GM12878 (cell line): ENCODE results near the gene LRSAM1. TPM values are rescaled to one million over a fixed set of nuclear protein-coding genes. Genes with fewer than 3 reads are reported as not detected.

ENCODE experiments used
- ATAC-seq: fragments of 200-7000 bp; cut with Tn5 transposase; 3 replicates; pipeline ENCODE4 v1.9.1; 2020; ENCODE audit warnings: mild to moderate bottlenecking, moderate library complexity
- BruUV-seq: library from RNA; stranded (reverse); fragments of 400-500 nt; replicated peaks from 2 replicates; lab custom pipeline; 2021; lab: Mats Ljungman, UMichigan
- CTCF ChIA-PET: fragments of 300-600 bp; sonication (Branson Sonifier 250); formaldehyde crosslinking; extraction: SDS; loops from one replicate; lab custom pipeline; 2021; ENCODE audit warnings: inconsistent platforms; lab: Yijun Ruan, JAX
- POLR2A ChIA-PET: fragments of 350-600 bp; formaldehyde crosslinking; extraction: SDS; loops from one replicate; lab custom pipeline; 2021; ENCODE audit warnings: inconsistent platforms; lab: Charles Lee
- RAD21 ChIA-PET: fragments of 300-600 bp; sonication (Branson Sonifier 250); formaldehyde crosslinking; loops from one replicate; lab custom pipeline; 2023; ENCODE audit warnings: antibody characterized with exemption; ENCODE audit not compliant: unreplicated experiment; lab: Charles Lee
- SMC1A ChIA-PET: fragments of 300-600 bp; sonication (Branson Sonifier 250); formaldehyde crosslinking; loops from one replicate; lab custom pipeline; 2023; ENCODE audit not compliant: unreplicated experiment, uncharacterized antibody; lab: Charles Lee
- DNase-seq: peaks from one replicate; pipeline ENCODE4 v3.0.0-alpha.2; 2011; ENCODE audit warnings: low read depth, low spot score
- FAIRE-seq: peaks from 3 replicates; lab custom pipeline; 2011; peaks lifted over from hg19 to GRCh38; lab: Jason Lieb, UNC
- H2AFZ ChIP-seq: 2 replicates; pipeline ENCODE4 v1.6.0; 2011; ENCODE audit warnings: low read depth, low read length, control low read depth; ENCODE audit not compliant: control insufficient read depth
- H3K27ac ChIP-seq: 2 replicates; pipeline ENCODE4 v1.5.1; 2011; ENCODE audit warnings: control low read depth; ENCODE audit not compliant: control insufficient read depth, insufficient read depth
- H3K27me3 ChIP-seq, 2 experiments: replicated peaks in 1 of 2; 2 replicates each; pipeline versions ENCODE4 v1.6.0 to v1.6.1; 2011; ENCODE audit warnings: low read length in 1 of 2; ENCODE audit not compliant: control insufficient read depth in 2 of 2, insufficient read depth in 2 of 2
- H3K36me3 ChIP-seq, 2 experiments: 2 replicates each; pipeline ENCODE4 v1.5.1; 2011; ENCODE audit warnings: low read length in 1 of 2; ENCODE audit not compliant: control insufficient read depth in 2 of 2, insufficient read depth in 2 of 2
- H3K4me1 ChIP-seq: 2 replicates; pipeline ENCODE4 v1.6.1; 2011; ENCODE audit warnings: mild to moderate bottlenecking, low read length, moderate library complexity, mixed read lengths; ENCODE audit not compliant: control insufficient read depth, insufficient read depth
- H3K4me2 ChIP-seq: 2 replicates; pipeline ENCODE4 v1.6.0; 2011; ENCODE audit warnings: control low read depth; ENCODE audit not compliant: control insufficient read depth, insufficient read depth
- H3K4me3 ChIP-seq: fragments of 200-600 bp; sonication (generic); 2 replicates; pipeline ENCODE4 v1.5.1; 2016
- H3K79me2 ChIP-seq: 2 replicates; pipeline ENCODE4 v1.6.0; 2011; ENCODE audit warnings: low read length; ENCODE audit not compliant: control insufficient read depth, insufficient read depth
- H3K9ac ChIP-seq: 2 replicates; pipeline ENCODE4 v1.8.0; 2011; ENCODE audit warnings: low read length, control low read depth, mixed read lengths; ENCODE audit not compliant: control insufficient read depth, insufficient read depth
- H3K9me3 ChIP-seq: replicated peaks from 3 replicates; pipeline ENCODE4 v1.5.1; 2011; ENCODE audit warnings: mild to moderate bottlenecking, low read length; ENCODE audit not compliant: control insufficient read depth, insufficient read depth
- H4K20me1 ChIP-seq: 2 replicates; pipeline ENCODE4 v1.6.0; 2011; ENCODE audit not compliant: control insufficient read depth, insufficient read depth
- BCL11A ChIP-seq: IDR thresholded peaks from 2 replicates; pipeline ENCODE4 v1.6.1; 2011; ENCODE audit warnings: low read depth, low read length
- CHD1 ChIP-seq: IDR thresholded peaks from 2 replicates; pipeline ENCODE4 v1.6.1; 2012; ENCODE audit warnings: low read depth, low read length, improper control_type of control experiment
- FOXK2 ChIP-seq: fragments of 450-650 bp; IDR thresholded peaks from 2 replicates; pipeline ENCODE4 v1.6.1; 2017; ENCODE audit warnings: mild to moderate bottlenecking, moderate library complexity
- HDAC2 ChIP-seq: fragments of 200-600 bp; sonication (generic); IDR thresholded peaks from 2 replicates; pipeline ENCODE4 v1.6.1; 2017
- SIN3A ChIP-seq: IDR thresholded peaks from 2 replicates; pipeline ENCODE4 v1.6.1; 2012; ENCODE audit warnings: low read depth, low read length, improper control_type of control experiment
- SMAD5 ChIP-seq: IDR thresholded peaks from 2 replicates; pipeline ENCODE4 v1.6.1; 2016; ENCODE audit warnings: antibody characterized with exemption, low read depth
- SUPT20H ChIP-seq: IDR thresholded peaks from 2 replicates; pipeline ENCODE4 v1.6.1; 2011; ENCODE audit warnings: low read depth, mild to moderate bottlenecking, low read length, moderate library complexity, borderline replicate concordance; ENCODE audit not compliant: control insufficient read depth
- ZSCAN29 ChIP-seq: fragments of 450-650 bp; IDR thresholded peaks from 2 replicates; pipeline ENCODE4 v1.6.1; 2017; ENCODE audit warnings: mild to moderate bottlenecking, moderate library complexity
- WGBS: methylation state at CpG from one replicate; pipeline ENCODE4 v1.1.6; 2016; ENCODE audit warnings: low lambda C conversion rate; ENCODE audit not compliant: insufficient replicate concordance, insufficient coverage; ENCODE audit errors: missing lambda C conversion rate; 5-methylcytosine and 5-hydroxymethylcytosine counted together
- in situ Hi-C: fragments of 300-500 bp; cut with MboI; formaldehyde crosslinking; loops from 9 replicates; pipeline ENCODE4 v1.14.3; 2018; ENCODE audit warnings: mixed read lengths
- intact Hi-C: fragments of 100-400 bp; cut with micrococcal nuclease; formaldehyde crosslinking; loops from one replicate; pipeline ENCODE4 v1.14.2; 2022; ENCODE audit not compliant: unreplicated experiment
- polyA plus RNA-seq, 11 experiments: library from polyadenylated mRNA; depleted of rRNA in 4 of 11; unstranded in 6 of 11; stranded (reverse) in 5 of 11; fragments of >200 nt; fragmentation: Nextera tagmentation in 4 of 11; fragmentation: Illumina TruSeq in 1 of 11; extraction: Ambion mirVana in 4 of 11; extraction: Trizol in 1 of 11; gene quantifications; 1 replicate in 1 of 11; 2 replicates in 10 of 11; pipeline versions ENCODE4 v1.2.1 to v1.2.3, GENCODE V29; 2011 to 2016; ENCODE audit warnings: inconsistent platforms in 2 of 11, missing spikeins in 2 of 11, low read depth in 1 of 11
- total RNA-seq, 4 experiments: library from RNA; depleted of rRNA in 3 of 4; stranded (reverse); fragments of >200 nt in 3 of 4; fragmentation: Illumina TruSeq in 1 of 4; extraction: Trizol in 1 of 4; gene quantifications; 2 replicates each; pipeline versions ENCODE4 v1.2.1 to v1.2.3, GENCODE V29; 2013 to 2021

Gene LRSAM1
- total and polyA plus RNA-seq, 10 of the 15 experiments (the other 5 are each of a cell fraction or from before 2014, with no cell fraction given): 0.14 to 23.4 (median 11.7) TPM

DNA sequence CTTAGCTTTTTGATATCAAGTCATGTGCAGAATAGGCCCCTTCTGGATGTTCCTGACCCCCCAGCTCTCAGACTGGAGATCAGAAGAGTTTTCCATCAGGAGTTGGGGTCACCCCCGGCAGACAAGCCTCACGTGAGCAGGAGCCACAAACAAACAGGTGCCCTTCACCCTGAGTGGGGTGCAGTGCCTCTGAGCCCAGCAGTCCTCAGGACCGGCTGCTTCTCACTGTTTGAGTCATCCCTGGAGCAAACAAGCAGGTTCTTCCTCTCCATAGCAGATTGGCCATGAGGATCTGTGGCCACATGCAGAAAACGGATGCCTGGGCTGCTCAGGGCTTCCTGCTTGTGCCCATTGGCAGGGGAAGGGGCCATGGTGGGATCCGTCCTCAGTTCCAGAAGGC, 47.0 kb downstream of the LRSAM1 start:
- CTCF ChIA-PET: no interaction called here

GRCh38 chr9:127500399-127500798, 49.1 kb downstream of the LRSAM1 start:
- in situ Hi-C loops: loop anchor here (5.0 kb wide), 3 partner anchors 87 to 427 kb away; no protein-coding TSS in a partner anchor
- no peaks in the 10 kb centered on the region for H3K9me3 ChIP-seq
- SMC1A ChIA-PET: no interaction called here
- H3K4me2 ChIP-seq: no peak overlapping the region
- no peak overlapping the region for H3K27ac ChIP-seq
- H3K27me3 ChIP-seq: no peaks in the 10 kb centered on the region
- TF ChIP-seq HDAC2 (no peak), SUPT20H (no peak), ZSCAN29 (no peak), CHD1 (no peak)
- TF ChIP-seq, all 136 proteins: peak for 0
- H2AFZ ChIP-seq: no peak overlapping the region
- no peaks in the 10 kb centered on the region for H4K20me1 ChIP-seq
- no peak for ATAC-seq
- CTCF ChIA-PET: no interaction called here
- no peak for FAIRE-seq
- BruUV-seq: no TSS peak
- H3K4me1 ChIP-seq: no peaks in the 10 kb centered on the region
- DNase-seq: no peak
- POLR2A ChIA-PET: interaction anchor here (0.9 kb wide), 1 partner anchor 71 kb away, joined by 3 read pairs; no protein-coding TSS in a partner anchor
- no peak overlapping the region for H3K9ac ChIP-seq
- 92% methylated on average over 6 of the region's 6 CpGs for WGBS
- no peak overlapping the region for H3K4me3 ChIP-seq
- H3K36me3 ChIP-seq: peaks cover 0 to 3% of the 10 kb centered on the region in 2 experiments; a peak in 2 of 4 replicates
- intact Hi-C loops: no loop called here
- RAD21 ChIA-PET: no interaction called here
- H3K79me2 ChIP-seq: no peaks in the 10 kb centered on the region

More for the DNA sequence above, 47.0 kb downstream of the LRSAM1 start:
- no peak overlapping the region for H3K4me3 ChIP-seq
- H3K27ac ChIP-seq: no peak overlapping the region
- ChIA-PET POLR2A (interaction anchor here (0.6 kb wide), 1 partner anchor 21 kb away, joined by 3 read pairs; no protein-coding TSS in a partner anchor), SMC1A (no interaction called here), RAD21 (no interaction called here)
- no peaks in the 10 kb centered on the region for H3K4me1 ChIP-seq
- no peak for ATAC-seq
- H3K36me3 ChIP-seq: peaks cover 2 to 3% of the 10 kb centered on the region in 2 experiments; a peak in 3 of 4 replicates
- no TSS peak for BruUV-seq
- DNase-seq: no peak
- no peak overlapping the region for H3K4me2 ChIP-seq
- H4K20me1 ChIP-seq: no peaks in the 10 kb centered on the region
- TF ChIP-seq ZSCAN29: no peak
- no peak for TF ChIP-seq BCL11A
- no peak for TF ChIP-seq HDAC2
- TF ChIP-seq FOXK2: no peak
- no peak for TF ChIP-seq SMAD5
- no peak for TF ChIP-seq SIN3A
- intact Hi-C loops (no loop called here), in situ Hi-C loops (no loop called here)
- no peak overlapping the region for H2AFZ ChIP-seq
- H3K79me2 ChIP-seq: no peaks in the 10 kb centered on the region
- no peaks in the 10 kb centered on the region for H3K9me3 ChIP-seq
- no peaks in the 10 kb centered on the region for H3K27me3 ChIP-seq
- WGBS: 35% methylated on average over 5 of the region's 5 CpGs
- no peak for FAIRE-seq
- H3K9ac ChIP-seq: no peak overlapping the region
